ENCODE measurements around the gene LMX1B.

Gene LMX1B

DNA sequence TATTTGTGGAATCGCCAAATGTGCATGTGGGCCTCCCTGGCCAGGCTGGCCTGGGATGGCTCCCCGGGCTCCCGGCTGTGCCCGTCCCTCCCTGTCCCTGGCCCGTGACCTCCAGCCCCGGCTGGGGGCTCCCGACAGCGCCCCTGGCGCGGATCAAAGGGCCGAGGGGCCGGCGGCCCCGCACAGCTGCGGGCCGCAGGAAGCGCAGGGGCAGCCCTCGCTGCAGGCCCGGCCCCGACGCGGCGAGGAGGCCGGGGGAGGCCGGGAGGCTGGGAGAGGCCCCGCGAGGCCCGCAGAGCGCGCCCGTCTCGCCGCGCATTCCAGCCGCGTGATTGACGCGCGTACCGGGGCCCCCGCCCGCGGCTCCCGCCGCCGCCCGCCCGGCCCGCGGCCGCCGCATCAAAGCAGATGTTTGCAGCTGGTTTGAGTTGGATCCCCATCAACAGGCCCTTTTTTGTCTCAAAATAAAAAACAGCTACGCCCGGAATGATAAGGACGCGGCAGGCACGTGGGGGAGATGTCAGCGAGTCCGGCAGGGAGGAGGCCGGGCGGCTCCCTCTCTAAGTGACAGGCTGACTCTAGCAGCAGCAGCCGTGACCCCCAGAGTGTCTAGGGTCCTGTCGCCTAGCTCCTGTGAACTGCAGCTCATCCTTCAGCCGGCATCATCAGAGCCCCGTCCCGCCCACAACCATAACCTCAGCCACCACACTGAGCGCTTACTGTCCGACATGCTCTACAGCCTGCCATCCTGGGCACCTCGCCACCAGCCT, 69.4 kb downstream of the LMX1B start:
- in situ Hi-C loops (cut with MboI; ENCODE audit: low sequenced_read_pairs, unreplicated experiment) = no loop called here
- DNase-seq (ENCODE audit: low spot score) = no peak

DNA sequence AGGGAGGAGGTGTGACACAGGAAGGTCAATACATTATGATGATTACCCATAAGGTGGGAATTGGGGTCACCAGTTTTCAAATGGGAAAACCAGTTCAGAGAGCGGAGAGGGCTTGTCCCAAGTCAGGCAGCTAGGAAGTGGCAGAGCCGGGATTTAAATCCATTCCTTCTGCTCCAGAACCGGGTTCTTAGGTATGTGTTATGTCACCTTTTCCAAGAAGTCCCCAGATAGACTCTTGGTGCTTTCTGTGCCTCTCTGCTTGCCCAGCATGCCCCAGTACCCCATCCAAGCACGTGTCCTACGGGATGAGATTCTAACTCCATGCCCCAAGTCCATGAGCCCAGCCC, 69.9 kb downstream of the LMX1B start:
- in situ Hi-C loops (cut with MboI; ENCODE audit: low sequenced_read_pairs, unreplicated experiment) = no loop called here
- no peak for DNase-seq (ENCODE audit: low spot score)
- TF ChIP-seq, protein P1, sequence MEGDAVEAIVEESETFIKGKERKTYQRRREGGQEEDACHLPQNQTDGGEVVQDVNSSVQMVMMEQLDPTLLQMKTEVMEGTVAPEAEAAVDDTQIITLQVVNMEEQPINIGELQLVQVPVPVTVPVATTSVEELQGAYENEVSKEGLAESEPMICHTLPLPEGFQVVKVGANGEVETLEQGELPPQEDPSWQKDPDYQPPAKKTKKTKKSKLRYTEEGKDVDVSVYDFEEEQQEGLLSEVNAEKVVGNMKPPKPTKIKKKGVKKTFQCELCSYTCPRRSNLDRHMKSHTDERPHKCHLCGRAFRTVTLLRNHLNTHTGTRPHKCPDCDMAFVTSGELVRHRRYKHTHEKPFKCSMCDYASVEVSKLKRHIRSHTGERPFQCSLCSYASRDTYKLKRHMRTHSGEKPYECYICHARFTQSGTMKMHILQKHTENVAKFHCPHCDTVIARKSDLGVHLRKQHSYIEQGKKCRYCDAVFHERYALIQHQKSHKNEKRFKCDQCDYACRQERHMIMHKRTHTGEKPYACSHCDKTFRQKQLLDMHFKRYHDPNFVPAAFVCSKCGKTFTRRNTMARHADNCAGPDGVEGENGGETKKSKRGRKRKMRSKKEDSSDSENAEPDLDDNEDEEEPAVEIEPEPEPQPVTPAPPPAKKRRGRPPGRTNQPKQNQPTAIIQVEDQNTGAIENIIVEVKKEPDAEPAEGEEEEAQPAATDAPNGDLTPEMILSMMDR (IDR thresholded peaks at IDR 0.05; ENCODE audit: borderline replicate concordance, control extremely low read depth, extremely low read depth, insufficient read depth, missing control alignments) = no peak

More for the DNA sequence above, 69.4 kb downstream of the LMX1B start:
- TF ChIP-seq, protein P1 (IDR thresholded peaks at IDR 0.05; ENCODE audit: borderline replicate concordance, control extremely low read depth, extremely low read depth, insufficient read depth, missing control alignments) = no peak

DNA sequence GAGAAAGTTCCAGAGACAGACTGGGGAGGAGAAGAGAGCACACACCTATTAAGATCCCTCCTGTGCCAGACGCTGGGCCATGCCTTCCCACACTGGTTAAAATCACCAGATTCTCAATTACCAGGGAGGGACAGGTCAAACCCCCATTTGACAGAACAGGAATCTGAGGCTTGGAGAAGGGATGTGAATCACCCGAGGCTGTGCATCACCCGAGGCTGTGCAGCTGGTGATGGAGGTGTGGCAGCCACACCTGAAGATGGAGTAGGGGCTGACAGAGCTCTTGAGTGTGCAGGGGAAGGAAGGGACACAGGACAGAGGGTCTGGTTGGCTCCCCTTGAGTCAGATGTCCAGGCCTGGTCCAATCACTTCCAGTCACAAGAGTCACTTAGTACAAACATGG, 70.6 kb downstream of the LMX1B start:
- TF ChIP-seq, protein P1 (IDR thresholded peaks at IDR 0.05; ENCODE audit: borderline replicate concordance, control extremely low read depth, extremely low read depth, insufficient read depth, missing control alignments) = no peak
- no peak for DNase-seq (ENCODE audit: low spot score)
- in situ Hi-C loops (cut with MboI; ENCODE audit: low sequenced_read_pairs, unreplicated experiment) = no loop called here

DNA sequence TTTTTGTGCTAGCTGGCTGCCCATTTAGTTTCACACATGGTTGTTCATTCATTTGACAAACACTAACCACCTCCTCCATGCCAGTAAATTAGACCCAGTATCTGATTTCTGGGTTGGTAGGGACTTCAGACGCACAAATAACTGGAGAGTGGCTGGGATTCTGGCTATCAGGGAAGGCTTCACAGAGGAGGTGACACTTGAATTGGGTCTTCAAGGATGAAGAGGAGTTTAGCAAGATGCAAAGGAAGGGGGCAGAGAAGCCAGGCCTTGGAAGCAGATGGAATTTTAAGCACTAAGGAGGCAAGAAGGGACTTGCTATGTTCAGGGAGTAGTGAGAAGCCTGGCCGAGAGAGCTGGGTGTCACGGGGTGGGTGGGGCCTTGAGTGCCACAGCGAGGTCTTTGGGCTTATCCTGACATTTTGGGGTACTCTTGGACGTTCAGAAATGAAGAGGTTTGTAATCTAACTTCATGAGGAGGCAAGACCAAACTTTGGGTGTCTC, 71.3 kb downstream of the LMX1B start:
- DNase-seq (ENCODE audit: low spot score) = no peak
- TF ChIP-seq, protein P1 (IDR thresholded peaks at IDR 0.05; ENCODE audit: borderline replicate concordance, control extremely low read depth, extremely low read depth, insufficient read depth, missing control alignments) = no peak
- in situ Hi-C loops (cut with MboI; ENCODE audit: low sequenced_read_pairs, unreplicated experiment) = no loop called here

DNA sequence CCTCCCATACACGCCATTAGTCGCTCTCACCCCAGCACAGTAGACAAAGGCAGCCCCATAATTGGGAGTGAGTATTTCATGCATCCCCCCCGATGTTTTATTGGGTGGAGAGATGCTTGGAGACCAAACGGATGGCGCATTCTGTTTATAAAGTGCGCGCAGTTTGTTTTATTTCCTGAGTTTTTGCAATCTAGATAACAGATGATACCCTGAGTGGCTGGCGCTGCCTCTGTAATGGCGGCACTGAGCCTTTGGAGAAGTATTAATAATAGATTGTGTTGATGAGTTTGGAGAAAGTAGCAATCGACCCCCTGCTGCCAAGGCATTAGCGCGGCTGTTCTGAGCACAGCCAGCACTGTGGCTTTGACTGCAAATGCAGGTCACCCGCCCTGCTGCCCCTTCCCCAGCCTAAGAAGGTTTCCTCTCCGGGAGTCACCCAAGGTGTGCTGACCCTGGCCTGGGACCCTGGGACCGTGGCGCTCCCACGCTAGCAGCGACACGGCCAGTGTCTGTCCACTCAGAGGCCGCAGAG, 74.3 kb downstream of the LMX1B start:
- DNase-seq (ENCODE audit: low spot score) = no peak
- in situ Hi-C loops (cut with MboI; ENCODE audit: low sequenced_read_pairs, unreplicated experiment) = no loop called here
- TF ChIP-seq, protein P1 (IDR thresholded peaks at IDR 0.05; ENCODE audit: borderline replicate concordance, control extremely low read depth, extremely low read depth, insufficient read depth, missing control alignments) = no peak

DNA sequence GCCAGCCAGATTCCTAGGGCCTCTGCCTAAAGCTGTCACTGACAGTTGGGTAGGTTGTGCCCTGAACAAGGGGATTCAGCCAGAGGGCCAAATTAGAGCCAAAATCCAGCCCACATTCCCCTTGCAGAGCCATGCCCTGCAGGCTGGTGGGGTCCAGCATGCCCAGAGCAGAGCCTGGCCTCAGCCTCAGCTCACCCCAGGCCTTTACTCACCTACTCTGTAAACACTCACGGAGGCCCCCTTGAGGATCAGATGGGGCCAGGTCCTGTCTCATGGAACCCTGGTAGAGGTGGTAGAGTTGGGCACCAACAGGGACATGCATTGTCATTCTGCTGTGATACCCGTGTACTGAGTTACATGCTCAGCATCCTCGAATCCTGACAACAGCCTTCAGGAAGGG, 74.9 kb downstream of the LMX1B start:
- TF ChIP-seq, protein P1 (IDR thresholded peaks at IDR 0.05; ENCODE audit: borderline replicate concordance, control extremely low read depth, extremely low read depth, insufficient read depth, missing control alignments) = no peak
- in situ Hi-C loops (cut with MboI; ENCODE audit: low sequenced_read_pairs, unreplicated experiment) = no loop called here
- DNase-seq (ENCODE audit: low spot score) = no peak
